Neural cell (in vitro differentiated cells): ENCODE results near the gene METAP2. TPM values are rescaled to one million over a fixed set of nuclear protein-coding genes. Genes with fewer than 3 reads are reported as not detected.

Experiments used
- H2AFZ ChIP-seq: fragments of 200-600, 300-800 bp; sonication (generic), shearing (Covaris generic); 2 replicates; pipeline ENCODE4 v1.6.0; 2014; ENCODE audit warnings: low read depth, mild to moderate bottlenecking, antibody characterized with exemption, low read length, moderate library complexity
- H3F3A ChIP-seq: fragments of 200-600 bp; shearing (Covaris generic); 2 replicates; pipeline ENCODE4 v1.6.1; 2016; ENCODE audit warnings: mild to moderate bottlenecking, moderate library complexity, mixed read lengths, antibody characterized with exemption, low read length; ENCODE audit not compliant: insufficient read depth, poor library complexity, severe bottlenecking
- H3K27ac ChIP-seq: fragments of 200-600, 300-800 bp; sonication (generic), shearing (Covaris generic); 2 replicates; pipeline ENCODE4 v1.5.1; 2014; ENCODE audit warnings: mild to moderate bottlenecking, low read length, moderate library complexity
- H3K27me3 ChIP-seq: fragments of 300-800, 200-600 bp; sonication (generic), shearing (Covaris generic); 2 replicates; pipeline ENCODE4 v1.6.0; 2014; ENCODE audit warnings: mild to moderate bottlenecking, low read depth, low read length, moderate library complexity; ENCODE audit not compliant: insufficient read depth
- H3K36me3 ChIP-seq: fragments of 300-800, 200-600 bp; sonication (generic), shearing (Covaris generic); 2 replicates; pipeline ENCODE4 v1.5.1; 2014; ENCODE audit warnings: mild to moderate bottlenecking, antibody characterized with exemption, low read length, moderate library complexity; ENCODE audit not compliant: insufficient read depth
- H3K4me2 ChIP-seq: fragments of 300-800, 200-600 bp; sonication (generic), shearing (Covaris generic); 2 replicates; pipeline ENCODE4 v1.6.0; 2014; ENCODE audit warnings: mild to moderate bottlenecking, low read length
- H3K4me3 ChIP-seq: fragments of 300-800, 200-600 bp; sonication (generic), shearing (Covaris generic); 2 replicates; pipeline ENCODE4 v1.5.1; 2014; ENCODE audit warnings: mild to moderate bottlenecking, low read length, moderate library complexity
- H3K79me2 ChIP-seq: fragments of 200-600 bp; shearing (Covaris generic); replicated peaks from 2 replicates; pipeline ENCODE4 v1.6.0; 2014; ENCODE audit warnings: mild to moderate bottlenecking, low read length, moderate library complexity; ENCODE audit not compliant: insufficient read depth
- H3K9ac ChIP-seq: fragments of 300-800, 200-600 bp; sonication (generic), shearing (Covaris generic); 2 replicates; pipeline ENCODE4 v1.6.1; 2016; ENCODE audit warnings: mild to moderate bottlenecking, low read length, mixed read lengths
- H3K9me2 ChIP-seq: fragments of 200-600 bp; shearing (Covaris generic); 2 replicates; pipeline ENCODE4 v1.6.1; 2016; ENCODE audit warnings: mild to moderate bottlenecking, low read length, mixed read lengths; ENCODE audit not compliant: insufficient read depth
- H3K9me3 ChIP-seq: fragments of 200-600, 300-800 bp; sonication (generic), shearing (Covaris generic); 2 replicates; pipeline ENCODE4 v1.6.1; 2016; ENCODE audit warnings: mild to moderate bottlenecking, mixed run types, low read length, moderate library complexity, mixed read lengths
- H4K20me1 ChIP-seq: fragments of 200-600 bp; shearing (Covaris generic); 2 replicates; pipeline ENCODE4 v1.6.1; 2016; ENCODE audit warnings: mild to moderate bottlenecking, mixed run types; ENCODE audit not compliant: insufficient read depth
- CTCF ChIP-seq: fragments of 450-650 bp; IDR thresholded peaks from 2 replicates; pipeline ENCODE4 v1.5.1; 2014; ENCODE audit warnings: antibody characterized with exemption, mild to moderate bottlenecking, moderate library complexity; ENCODE audit not compliant: poor library complexity, severe bottlenecking
- EP300 ChIP-seq: fragments of 450-650 bp; conservative IDR thresholded peaks from 2 replicates; pipeline ENCODE4 v1.6.1; 2014; ENCODE audit warnings: antibody characterized with exemption, mild to moderate bottlenecking, moderate library complexity; ENCODE audit not compliant: poor library complexity, severe bottlenecking
- EZH2 ChIP-seq: fragments of 200-600, 300-800 bp; shearing (Covaris generic), sonication (generic); IDR thresholded peaks from 2 replicates; pipeline ENCODE4 v1.6.1; 2014; ENCODE audit warnings: antibody characterized with exemption, low read length, borderline replicate concordance, mild to moderate bottlenecking; ENCODE audit not compliant: insufficient read depth, poor library complexity, severe bottlenecking
- MXI1 ChIP-seq: fragments of 450-650 bp; conservative IDR thresholded peaks from 2 replicates; pipeline ENCODE4 v1.6.1; 2014; ENCODE audit warnings: antibody characterized with exemption, mild to moderate bottlenecking; ENCODE audit not compliant: poor library complexity, severe bottlenecking
- POLR2AphosphoS5 ChIP-seq: IDR thresholded peaks from 2 replicates; pipeline ENCODE4 v1.6.1; 2012
- RAD21 ChIP-seq: fragments of 450-650 bp; conservative IDR thresholded peaks from 2 replicates; pipeline ENCODE4 v1.6.1; 2014; ENCODE audit warnings: antibody characterized with exemption, mild to moderate bottlenecking, moderate library complexity
- REST ChIP-seq: IDR thresholded peaks from 2 replicates; pipeline ENCODE4 v1.6.1; 2012; ENCODE audit warnings: borderline replicate concordance
- SMC3 ChIP-seq: fragments of 450-650 bp; conservative IDR thresholded peaks from 2 replicates; pipeline ENCODE4 v1.6.1; 2014; ENCODE audit warnings: antibody characterized with exemption, mild to moderate bottlenecking, moderate library complexity; ENCODE audit not compliant: poor library complexity
- TAF1 ChIP-seq: IDR thresholded peaks from 2 replicates; pipeline ENCODE4 v1.6.1; 2012; ENCODE audit warnings: low read depth
- polyA plus RNA-seq: library from polyadenylated mRNA; depleted of rRNA; stranded (reverse); fragments of >200 nt; gene quantifications from 2 replicates; pipeline ENCODE4 v1.2.3, GENCODE V29; 2014

The METAP2 gene
- polyA plus RNA-seq, 1 donor from 2014 or later = 78.0 TPM

GRCh38 chr12:95506707-95507523, 33.0 kb downstream of the METAP2 start:
- Histone ChIP-seq H3K4me3 (no peak overlapping the region), H3F3A (no peaks in the 10 kb centered on the region), H2AFZ (no peak overlapping the region), H3K9me2 (no peaks in the 10 kb centered on the region), H3K9me3 (no peaks in the 10 kb centered on the region), H3K36me3 (peaks cover 8% of the 10 kb centered on the region), H3K4me2 (no peak overlapping the region), H3K27me3 (no peaks in the 10 kb centered on the region), H3K9ac (no peak overlapping the region), H3K27ac (no peak overlapping the region), H4K20me1 (no peaks in the 10 kb centered on the region), H3K79me2 (no peaks in the 10 kb centered on the region)
- TF ChIP-seq RAD21 = no peak
- TF ChIP-seq EP300 = no peak
- TF ChIP-seq MXI1 = no peak
- TF ChIP-seq TAF1 = no peak
- no peak for TF ChIP-seq CTCF

GRCh38 chr12:95509300-95509699, 35.3 kb downstream of the METAP2 start:
- H3K9me2 ChIP-seq = no peaks in the 10 kb centered on the region
- no peaks in the 10 kb centered on the region for H3K79me2 ChIP-seq
- TF ChIP-seq MXI1 (no peak), EP300 (no peak), SMC3 (no peak), CTCF (no peak), POLR2AphosphoS5 (no peak), RAD21 (no peak), TAF1 (no peak), EZH2 (no peak), REST (no peak)

More at GRCh38 chr12:95509300-95509699, 35.3 kb downstream of the METAP2 start:
- Histone ChIP-seq H4K20me1 (no peaks in the 10 kb centered on the region), H3K36me3 (peaks cover 27% of the 10 kb centered on the region), H3F3A (no peaks in the 10 kb centered on the region), H3K27ac (no peak overlapping the region), H3K27me3 (no peaks in the 10 kb centered on the region), H3K9ac (no peak overlapping the region), H3K4me2 (no peak overlapping the region), H2AFZ (no peak overlapping the region), H3K4me3 (no peak overlapping the region), H3K9me3 (no peaks in the 10 kb centered on the region)
